D341Med (cell line): ENCODE measurements around the gene MRPL21.

ENCODE experiments used
- DNase-seq: peaks from one replicate; pipeline ENCODE4 v3.0.0; 2012; ENCODE audit warnings: low spot score

The MRPL21 gene

GRCh38 chr11:68841718-68842426 lies 61.8 kb downstream of the MRPL21 start, which contains the start of gene CPT1A:
CPT1A (minus strand) TSS chr11:68841916; CDS start chr11:68815474, 26,442 bp downstream.
- DNase-seq: peak; percentile 93
